NCI-H1417 treated with DMSO at 0.1 percent for 48 hours (cell line): ENCODE measurements around the gene DACT1.

Experiments used
- DNase-seq: peaks from one replicate; lab custom pipeline; 2025; lab: John Stamatoyannopoulos, UW

Gene DACT1

GRCh38 chr14:58635091-58635830 lies 2.5 kb upstream of the DACT1 start:
- no peak for DNase-seq

- no peak for DNase-seq
Observed at GRCh38 chr14:58636129-58636528, 1.6 kb upstream of the DACT1 start.

DNA sequence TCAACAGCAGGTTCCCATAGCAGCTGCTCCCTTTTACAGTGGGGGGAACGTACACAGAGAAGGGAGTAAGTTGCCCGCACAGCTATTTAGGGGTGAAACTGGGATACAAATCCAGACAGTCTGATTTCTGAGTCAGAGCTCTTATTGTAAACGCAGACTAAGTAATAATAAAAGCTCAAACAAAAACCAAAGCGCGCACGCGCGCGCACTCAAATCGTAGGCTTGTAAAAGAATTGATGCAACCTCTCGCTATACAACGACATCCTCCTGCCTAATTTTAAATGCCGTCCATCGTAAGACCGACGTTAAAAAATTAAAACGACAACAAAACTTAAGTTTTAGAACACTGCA lies 747 bp upstream of the DACT1 start:
- DNase-seq, result no peak

DNA sequence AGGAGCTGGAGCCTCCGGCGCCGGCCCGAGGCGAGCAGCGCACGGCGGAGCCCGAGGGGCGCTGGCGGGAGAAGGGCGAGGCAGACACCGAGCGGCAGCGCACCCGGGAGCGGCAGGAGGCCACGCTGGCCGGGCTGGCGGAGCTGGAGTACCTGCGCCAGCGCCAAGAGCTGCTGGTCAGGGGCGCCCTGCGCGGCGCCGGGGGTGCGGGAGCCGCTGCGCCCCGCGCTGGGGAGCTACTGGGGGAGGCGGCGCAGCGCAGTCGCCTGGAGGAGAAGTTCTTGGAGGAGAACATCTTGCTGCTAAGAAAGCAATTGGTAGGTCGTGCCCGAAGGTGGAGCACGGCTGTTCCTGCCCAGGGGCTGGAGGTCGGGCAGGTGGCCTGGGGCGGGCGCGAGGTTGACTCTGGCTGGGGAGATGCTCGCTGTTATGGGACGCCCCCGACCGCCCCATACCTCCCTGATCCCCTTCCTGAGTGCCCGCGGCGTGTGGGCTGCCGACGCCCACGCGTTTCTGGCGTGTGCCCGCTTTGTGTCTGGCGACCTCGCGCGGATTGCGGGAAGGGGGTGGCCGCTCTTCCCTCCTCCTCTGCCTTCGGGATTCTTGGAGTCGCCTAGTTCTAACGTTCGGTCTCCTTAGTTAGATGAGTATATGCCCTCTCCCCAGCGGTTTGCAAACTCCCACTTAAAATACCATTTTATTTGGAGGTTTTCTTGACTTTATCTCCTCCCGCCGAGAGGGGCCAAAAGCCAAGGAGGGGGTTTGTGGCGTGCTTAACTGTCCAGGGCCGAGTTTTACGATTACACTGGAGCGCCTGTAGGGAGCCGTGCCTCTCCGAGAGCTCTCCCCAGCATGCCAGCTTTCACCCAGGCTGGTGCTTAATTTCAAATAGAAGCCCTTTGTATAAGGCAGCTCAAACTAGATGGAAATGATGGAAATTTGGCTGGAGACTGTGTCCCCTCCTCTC lies 752 bp downstream of the DACT1 start:
- no peak for DNase-seq

DNA sequence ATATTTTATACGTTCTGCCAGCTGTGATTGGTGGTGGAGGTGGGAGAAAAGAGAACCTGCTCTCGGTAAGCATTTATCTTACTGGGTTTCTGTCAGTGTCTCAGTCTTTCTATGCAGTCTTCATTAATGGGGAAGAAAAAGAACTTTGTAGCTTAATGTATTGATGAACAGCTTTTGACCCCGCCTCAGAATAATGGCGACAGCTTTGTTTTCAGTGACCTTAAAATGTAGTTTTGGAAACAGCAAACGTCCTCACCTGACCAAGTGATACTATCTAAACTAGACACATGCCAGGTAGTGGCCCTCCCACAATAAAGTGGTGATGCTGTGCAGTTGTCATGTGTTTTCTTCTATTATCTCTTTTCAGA lies 1.4 kb downstream of the DACT1 start:
- no peak for DNase-seq

DNA sequence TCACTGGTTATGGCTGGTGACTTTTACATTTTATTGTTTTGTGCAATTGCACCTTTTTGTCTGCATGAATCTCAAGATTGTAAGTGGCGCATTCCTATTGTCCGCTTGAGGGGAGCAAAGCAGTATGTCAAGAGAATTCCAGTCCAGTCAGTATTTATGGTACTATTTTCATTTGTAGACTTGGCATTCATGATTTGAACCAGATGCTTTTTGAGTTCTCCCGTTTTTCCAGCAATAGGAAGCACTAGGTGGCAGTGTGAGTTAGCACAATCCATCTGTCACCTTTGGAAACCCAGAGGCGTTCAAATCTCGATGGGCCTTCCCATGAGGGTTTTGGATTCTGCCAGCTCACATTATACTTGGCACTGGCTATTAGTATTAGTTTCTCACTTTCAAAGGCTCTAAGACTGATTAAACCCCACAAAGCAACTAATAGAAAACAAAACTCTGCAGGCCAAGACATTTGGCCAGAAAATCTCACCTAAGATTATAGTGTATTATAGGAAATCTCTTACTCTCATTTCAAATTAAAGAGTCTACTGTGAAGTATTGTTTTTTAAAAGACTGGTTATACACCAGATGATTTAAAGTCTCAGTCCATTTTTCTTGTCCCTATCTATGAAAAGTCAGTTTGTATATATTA lies 2.2 kb downstream of the DACT1 start:
- no peak for DNase-seq

GRCh38 chr14:58640959-58641358 lies 3.2 kb downstream of the DACT1 start:
- no peak for DNase-seq

- no peak for DNase-seq
Observed at GRCh38 chr14:58641509-58641908, 3.7 kb downstream of the DACT1 start.

GRCh38 chr14:58643366-58643765 lies 5.6 kb downstream of the DACT1 start:
- no peak for DNase-seq

DNA sequence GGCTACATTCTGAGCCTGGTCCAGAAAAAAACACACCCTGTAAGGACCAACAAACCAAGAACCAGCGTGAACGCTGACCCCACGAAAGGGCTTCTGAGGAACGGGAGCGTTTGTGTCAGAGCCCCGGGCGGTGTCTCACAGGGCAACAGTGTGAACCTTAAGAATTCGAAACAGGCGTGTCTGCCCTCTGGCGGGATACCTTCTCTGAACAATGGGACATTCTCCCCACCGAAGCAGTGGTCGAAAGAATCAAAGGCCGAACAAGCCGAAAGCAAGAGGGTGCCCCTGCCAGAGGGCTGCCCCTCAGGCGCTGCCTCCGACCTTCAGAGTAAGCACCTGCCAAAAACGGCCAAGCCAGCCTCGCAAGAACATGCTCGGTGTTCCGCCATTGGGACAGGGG lies 7.9 kb downstream of the DACT1 start:
- no peak for DNase-seq

DNA sequence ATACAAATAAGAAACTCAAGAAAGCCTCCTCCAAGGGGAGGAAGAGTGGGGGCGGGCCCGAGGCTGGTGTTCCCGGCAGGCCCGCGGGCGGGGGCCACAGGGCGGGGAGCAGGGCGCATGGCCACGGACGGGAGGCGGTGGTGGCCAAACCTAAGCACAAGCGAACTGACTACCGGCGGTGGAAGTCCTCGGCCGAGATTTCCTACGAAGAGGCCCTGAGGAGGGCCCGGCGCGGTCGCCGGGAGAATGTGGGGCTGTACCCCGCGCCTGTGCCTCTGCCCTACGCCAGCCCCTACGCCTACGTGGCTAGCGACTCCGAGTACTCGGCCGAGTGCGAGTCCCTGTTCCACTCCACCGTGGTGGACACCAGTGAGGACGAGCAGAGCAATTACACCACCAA lies 8.7 kb downstream of the DACT1 start:
- DNase-seq, result no peak

DNA sequence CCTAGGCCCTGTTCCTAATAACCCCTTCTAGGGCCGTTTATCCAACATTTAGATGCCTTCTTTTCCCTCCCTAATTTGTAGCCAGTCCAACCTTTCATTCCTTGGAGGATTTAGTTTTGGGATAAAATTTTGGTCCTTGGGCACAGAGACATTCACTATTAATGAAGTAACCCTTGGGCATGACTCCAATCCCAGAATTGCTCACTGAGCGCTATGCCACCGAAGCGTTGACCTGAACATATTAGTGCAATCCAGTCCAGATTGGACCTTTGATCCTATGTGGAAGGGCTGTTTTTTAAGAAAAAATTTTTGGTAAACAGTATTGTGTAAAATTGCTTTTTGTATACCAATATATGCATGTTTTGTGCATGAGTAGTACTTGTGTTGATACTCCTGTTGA lies 10.0 kb downstream of the DACT1 start:
- no peak for DNase-seq

GRCh38 chr14:58650857-58651256 lies 13.1 kb downstream of the DACT1 start:
- DNase-seq, result no peak

GRCh38 chr14:58656671-58657411 lies 19.1 kb downstream of the DACT1 start:
- no peak for DNase-seq

GRCh38 chr14:58659061-58659460 lies 21.3 kb downstream of the DACT1 start:
- DNase-seq, result no peak

DNA sequence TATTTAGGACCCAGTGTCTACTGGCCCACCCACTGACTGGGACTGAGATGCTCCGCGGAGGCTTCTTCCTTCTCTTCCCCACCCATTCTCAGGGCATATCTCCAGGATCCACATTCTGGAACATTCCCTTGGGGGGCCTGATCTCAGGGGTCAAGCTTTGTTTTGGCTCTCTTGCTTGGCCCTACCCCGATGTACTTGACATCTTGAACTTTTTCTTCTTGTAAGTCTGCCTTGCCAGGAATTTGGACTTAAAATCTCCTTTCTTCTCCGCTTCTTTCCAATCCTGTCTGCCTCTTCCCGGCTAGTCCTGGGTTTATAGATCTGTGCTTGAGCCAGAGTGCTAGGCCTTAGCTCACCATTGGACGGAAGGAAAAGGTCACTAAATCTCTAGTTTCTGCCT lies 22.1 kb downstream of the DACT1 start:
- DNase-seq, result no peak

DNA sequence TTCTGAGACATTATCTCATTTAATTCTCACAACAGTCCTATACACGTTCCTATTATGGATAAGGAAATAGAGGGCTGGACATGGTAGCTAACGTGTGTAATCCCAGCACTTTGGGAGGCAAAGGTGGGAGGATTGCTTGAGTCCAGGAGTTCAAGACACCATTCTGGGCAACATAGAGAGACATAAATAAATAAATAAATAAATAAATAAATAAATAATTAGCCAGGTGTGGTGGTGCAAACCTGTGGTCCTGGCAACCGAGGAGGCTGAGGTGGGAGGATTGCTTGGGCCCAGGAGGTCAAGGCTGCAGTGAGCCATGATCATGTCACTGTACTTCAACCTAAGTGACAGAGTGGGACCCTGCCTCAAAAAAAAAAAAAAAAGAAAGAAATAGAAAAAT lies 22.6 kb downstream of the DACT1 start:
- no peak for DNase-seq

- DNase-seq, result no peak
Observed at GRCh38 chr14:58662018-58662417, 24.3 kb downstream of the DACT1 start.

DNA sequence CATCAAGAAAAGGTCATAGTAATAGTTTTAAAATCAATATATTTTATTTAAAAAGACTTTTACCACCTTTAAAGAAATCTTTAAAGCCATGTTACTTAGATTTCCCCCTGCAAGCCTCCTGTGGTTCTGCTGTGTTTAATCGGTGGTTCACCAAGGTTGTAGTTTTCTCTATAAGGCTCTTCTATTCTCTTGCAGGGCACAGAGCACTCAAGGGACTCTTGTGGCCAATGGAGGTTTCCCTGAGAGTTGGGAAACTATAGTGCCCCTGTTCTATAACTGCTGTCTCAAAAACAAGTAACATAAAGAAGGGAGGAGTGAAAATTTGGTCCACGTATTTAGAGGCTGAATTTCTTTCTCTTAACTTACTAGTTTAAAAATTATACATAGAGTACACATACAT lies 25.0 kb downstream of the DACT1 start:
- DNase-seq, result no peak

DNA sequence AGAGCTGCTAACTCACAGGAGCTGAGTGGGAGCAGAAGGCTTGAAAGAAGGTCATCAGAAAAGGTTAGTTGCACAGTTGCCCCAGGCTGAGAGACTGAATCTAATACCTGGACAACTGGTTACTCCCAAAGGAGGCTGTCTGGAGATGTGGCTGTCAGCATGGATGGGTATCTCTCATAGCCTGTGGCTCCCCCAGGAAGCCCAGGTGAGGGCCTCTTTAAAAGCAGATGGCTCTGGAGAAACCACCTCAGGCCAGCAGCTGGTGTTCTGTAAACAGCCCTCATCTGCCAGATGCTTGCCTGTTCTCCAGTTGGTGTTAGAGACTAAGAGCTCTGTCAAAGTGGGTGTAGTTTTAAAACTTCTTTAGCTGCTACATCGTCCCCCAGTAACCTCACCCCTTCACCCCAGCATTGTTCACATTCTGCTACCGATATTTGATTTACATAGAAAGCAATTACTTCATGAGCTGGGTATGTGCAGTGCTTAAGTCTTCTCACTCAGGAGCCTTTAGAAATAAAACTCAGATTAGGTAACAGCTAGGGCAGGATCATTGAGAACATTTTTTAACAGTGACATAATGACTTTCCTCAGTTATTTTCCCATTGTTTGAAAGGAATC lies 25.8 kb downstream of the DACT1 start:
- peak; percentile 15 for DNase-seq

- DNase-seq, result no peak
Observed at GRCh38 chr14:58665773-58666500, 28.2 kb downstream of the DACT1 start.
